ENCODE results near the gene MICALL2.
A peak's percentile ranks its signal among the peaks of the same experiment; 100 is the strongest.

The MICALL2 gene

DNA sequence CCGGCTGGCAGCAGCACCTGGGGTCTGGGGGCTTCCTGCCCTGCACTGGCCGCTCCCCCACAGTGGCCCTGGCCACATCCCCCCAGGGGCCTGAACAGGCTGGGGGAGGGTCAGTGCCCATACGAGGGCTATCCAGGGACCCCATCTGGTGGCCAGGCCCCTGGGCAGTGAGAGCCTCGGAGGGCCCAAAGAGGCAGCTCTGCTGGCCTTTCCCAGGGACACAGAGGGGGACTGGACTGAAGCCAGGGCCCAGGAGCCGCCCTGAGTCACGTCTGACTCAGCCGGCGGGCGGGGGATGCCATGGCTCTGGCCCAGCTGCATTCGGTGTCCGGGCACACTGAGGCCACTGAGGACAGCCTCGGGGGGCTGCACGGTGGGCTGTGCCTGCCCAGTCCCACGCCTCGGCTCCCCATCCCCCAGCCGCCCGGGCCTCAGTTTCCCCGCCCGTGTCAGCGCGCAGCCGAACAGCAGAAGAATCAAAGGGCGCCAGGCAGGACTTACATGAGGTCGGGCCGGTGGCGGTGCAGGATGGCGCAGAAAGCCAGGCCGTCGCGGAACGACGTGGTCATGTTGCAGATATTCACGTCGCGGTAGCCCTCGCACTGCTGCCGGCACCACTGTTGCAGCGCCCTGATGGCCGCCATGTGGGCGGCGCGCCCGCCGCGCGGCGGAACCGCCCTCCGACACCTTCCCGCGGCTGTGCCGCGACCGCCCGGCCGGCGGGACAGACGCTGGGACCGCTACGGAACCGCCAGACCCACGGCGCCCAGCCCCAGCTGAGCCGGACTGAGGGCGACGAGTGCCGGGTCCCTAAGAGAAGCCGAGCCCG is at the start of gene MICALL2:
Gene MICALL2 (minus strand): TSS at position 788 of the 829 bp plus-strand sequence. CDS start 144 bp downstream, at position 644.
- TF ChIP-seq, protein P1, sequence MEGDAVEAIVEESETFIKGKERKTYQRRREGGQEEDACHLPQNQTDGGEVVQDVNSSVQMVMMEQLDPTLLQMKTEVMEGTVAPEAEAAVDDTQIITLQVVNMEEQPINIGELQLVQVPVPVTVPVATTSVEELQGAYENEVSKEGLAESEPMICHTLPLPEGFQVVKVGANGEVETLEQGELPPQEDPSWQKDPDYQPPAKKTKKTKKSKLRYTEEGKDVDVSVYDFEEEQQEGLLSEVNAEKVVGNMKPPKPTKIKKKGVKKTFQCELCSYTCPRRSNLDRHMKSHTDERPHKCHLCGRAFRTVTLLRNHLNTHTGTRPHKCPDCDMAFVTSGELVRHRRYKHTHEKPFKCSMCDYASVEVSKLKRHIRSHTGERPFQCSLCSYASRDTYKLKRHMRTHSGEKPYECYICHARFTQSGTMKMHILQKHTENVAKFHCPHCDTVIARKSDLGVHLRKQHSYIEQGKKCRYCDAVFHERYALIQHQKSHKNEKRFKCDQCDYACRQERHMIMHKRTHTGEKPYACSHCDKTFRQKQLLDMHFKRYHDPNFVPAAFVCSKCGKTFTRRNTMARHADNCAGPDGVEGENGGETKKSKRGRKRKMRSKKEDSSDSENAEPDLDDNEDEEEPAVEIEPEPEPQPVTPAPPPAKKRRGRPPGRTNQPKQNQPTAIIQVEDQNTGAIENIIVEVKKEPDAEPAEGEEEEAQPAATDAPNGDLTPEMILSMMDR (IDR thresholded peaks at IDR 0.05; ENCODE audit: insufficient read depth, missing control alignments) = no peak
- DNase-seq (ENCODE audit: insufficient read length, low spot score) = no peak
- no peak for FAIRE-seq

DNA sequence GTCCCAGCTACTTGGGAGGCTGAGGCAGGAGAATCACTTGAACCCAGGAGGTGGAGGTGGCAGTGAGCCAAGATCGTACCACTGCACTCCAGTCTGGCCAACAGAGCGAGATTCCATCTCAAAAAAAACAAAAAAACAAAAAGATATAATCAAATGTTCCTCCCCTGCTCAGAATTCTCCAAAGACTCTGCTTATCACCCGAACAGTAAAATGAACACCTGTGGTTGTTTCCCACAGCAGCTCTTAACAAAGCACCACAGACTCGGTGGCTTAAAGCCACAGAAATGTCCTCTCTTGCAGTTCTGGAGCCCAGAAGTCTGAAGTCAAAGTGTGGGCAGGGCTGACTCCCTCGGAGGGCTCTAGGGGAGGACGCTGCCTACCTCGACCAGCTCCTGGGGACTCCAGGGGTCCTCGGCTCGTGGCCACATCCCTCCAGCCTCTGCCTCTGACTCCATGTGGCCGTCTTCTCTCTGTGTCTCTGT is 49.0 kb upstream of the MICALL2 start:
- no peak for DNase-seq (ENCODE audit: insufficient read length, low spot score)
- TF ChIP-seq, protein P1 (IDR thresholded peaks at IDR 0.05; ENCODE audit: insufficient read depth, missing control alignments) = no peak
- no peak for FAIRE-seq

DNA sequence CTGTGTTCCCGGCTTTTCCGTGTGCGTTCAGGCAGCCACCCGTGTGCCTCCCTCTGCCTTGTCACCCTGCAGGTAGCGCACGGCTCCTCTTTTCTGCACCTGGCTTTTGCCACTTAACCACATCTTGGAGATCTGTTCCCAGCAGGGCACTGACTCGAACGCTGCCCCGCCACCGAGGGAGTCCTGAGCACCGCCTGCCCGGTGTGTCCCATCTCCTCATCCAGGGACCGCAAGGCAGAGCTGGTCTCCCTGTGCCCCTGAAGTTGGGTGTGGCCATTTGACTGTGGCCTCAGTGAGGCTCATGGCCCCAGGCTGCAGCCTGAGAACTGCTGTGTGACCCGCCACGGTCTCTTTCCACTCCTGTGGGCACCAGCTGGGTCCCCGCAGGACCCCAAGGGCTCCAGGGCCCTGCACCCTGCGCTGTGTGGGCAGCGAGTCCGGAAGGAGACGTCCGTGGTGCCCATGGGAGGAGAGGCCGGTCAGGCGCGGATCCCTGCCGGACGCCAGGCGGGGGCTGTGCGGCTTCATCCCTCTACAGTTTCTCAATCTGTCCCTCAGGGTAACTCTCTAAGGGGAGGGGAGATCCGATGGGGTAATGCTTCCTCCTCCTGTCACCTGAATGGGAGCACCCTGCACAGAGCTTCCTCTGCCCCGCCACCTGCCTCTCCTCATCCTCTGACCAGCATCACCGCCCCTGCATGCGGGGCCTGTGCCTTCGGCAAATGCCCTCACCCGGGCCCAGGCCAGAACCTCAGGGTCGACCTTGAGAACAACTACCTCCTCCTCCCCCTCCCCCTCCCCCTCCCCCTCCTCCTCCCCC is 46.7 kb upstream of the MICALL2 start:
- no peak for FAIRE-seq
- DNase-seq (ENCODE audit: insufficient read length, low spot score) = no peak

DNA sequence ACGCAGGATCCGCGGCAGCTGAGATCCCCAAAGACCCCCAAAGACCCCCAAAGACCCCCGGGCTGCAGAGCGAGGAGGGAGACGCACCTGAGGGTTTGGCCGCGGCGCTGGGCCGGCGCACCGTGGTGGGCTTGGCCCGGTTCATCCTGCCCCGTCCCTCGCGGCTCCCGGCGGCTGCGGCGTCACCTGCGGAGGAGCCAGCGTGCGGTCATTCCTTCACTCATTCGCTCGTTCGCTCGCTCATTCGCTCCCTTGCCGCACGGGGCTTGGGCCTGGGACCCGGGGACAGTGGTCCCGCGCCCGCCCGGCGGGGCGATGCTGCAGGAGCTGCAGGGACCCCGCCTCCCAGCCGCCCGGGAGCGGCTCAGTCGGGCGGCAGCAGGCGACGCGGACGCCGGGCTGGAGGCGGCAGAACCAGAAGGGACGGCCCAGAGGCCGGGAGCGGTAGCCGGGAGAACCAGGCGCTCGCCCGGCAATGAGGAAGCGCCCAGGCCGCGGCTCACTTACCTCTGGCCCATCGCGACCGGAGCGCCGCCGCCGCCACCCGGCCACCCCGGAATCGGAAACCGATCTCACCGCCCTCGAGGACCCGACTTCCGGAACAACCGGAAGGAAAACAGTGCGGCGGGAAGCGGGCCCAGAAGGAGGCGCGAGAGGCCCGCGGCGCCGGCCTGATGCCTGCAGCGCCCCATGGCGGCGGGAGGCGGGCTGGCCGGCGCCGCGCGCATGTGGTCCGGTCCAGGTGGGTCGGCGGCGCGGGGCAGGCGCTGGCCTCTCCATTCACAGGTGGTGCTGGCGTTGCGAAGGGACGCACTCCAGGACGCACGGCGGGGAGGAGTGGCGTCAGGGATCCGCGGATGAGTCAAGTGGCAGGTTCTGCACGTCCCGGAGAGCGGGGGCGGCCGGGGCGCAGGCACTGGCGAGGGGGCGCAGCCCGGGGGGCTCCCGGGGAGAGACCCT is 44.8 kb upstream of the MICALL2 start, which contains the start of gene INTS1:
Gene INTS1 (minus strand): TSS at position 574 of the 960 bp plus-strand sequence. CDS start 429 bp downstream, at position 145.
- peak; percentile 91 for DNase-seq (ENCODE audit: insufficient read length, low spot score)
- TF ChIP-seq, protein P1 (IDR thresholded peaks at IDR 0.05; ENCODE audit: insufficient read depth, missing control alignments) = peak; percentile 63
- FAIRE-seq = no peak

More for the DNA sequence above, 46.7 kb upstream of the MICALL2 start:
- TF ChIP-seq, protein P1 (IDR thresholded peaks at IDR 0.05; ENCODE audit: insufficient read depth, missing control alignments) = no peak

DNA sequence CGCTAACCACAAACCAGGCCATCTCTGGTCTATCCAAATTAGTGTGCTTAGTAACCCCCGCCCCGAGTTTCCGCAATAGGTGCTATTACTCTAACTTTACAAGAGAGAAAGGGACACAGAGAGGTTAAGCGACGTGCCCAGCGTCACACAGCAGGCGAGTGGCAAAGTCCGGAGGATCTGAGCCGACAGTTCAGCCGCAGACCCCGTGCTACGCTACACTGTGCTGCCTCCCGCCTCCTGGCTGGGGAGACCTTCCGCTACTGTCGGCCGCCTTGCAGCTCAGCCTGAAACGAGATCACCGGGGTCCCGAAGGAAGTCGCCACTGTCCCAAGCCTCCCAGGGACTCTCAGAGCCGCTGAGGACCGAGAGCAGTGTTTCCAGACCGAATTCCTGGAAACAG is 44.1 kb upstream of the MICALL2 start:
- FAIRE-seq = no peak
- DNase-seq (ENCODE audit: insufficient read length, low spot score) = no peak

DNA sequence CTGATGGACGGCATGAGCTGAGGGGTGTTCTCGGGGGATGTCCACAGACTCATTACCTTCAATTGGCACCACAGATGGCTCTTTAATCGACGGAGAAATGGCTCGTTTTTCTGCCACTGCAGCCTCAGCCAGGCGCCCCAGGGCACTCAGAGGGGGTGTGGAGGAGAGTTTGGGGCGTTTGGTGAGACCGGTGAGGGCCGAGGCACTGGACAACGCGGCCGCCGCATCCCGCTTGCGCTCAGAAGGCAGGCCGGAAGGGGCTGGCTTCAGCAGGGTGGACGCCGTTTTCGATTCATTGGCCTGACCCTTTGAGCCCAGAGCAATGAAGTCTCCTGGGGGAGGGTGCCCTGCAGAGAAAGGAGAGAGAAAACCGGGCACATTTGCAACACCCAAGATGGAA is 43.6 kb upstream of the MICALL2 start:
- FAIRE-seq (no peak), DNase-seq (ENCODE audit: insufficient read length, low spot score) (no peak)
- TF ChIP-seq, protein P1 (IDR thresholded peaks at IDR 0.05; ENCODE audit: insufficient read depth, missing control alignments) = no peak

More for the DNA sequence above, 44.1 kb upstream of the MICALL2 start:
- TF ChIP-seq, protein P1 (IDR thresholded peaks at IDR 0.05; ENCODE audit: insufficient read depth, missing control alignments) = no peak

Data from D721Med (cell line).